ENCODE measurements around the gene SLC6A5.

The SLC6A5 gene

DNA sequence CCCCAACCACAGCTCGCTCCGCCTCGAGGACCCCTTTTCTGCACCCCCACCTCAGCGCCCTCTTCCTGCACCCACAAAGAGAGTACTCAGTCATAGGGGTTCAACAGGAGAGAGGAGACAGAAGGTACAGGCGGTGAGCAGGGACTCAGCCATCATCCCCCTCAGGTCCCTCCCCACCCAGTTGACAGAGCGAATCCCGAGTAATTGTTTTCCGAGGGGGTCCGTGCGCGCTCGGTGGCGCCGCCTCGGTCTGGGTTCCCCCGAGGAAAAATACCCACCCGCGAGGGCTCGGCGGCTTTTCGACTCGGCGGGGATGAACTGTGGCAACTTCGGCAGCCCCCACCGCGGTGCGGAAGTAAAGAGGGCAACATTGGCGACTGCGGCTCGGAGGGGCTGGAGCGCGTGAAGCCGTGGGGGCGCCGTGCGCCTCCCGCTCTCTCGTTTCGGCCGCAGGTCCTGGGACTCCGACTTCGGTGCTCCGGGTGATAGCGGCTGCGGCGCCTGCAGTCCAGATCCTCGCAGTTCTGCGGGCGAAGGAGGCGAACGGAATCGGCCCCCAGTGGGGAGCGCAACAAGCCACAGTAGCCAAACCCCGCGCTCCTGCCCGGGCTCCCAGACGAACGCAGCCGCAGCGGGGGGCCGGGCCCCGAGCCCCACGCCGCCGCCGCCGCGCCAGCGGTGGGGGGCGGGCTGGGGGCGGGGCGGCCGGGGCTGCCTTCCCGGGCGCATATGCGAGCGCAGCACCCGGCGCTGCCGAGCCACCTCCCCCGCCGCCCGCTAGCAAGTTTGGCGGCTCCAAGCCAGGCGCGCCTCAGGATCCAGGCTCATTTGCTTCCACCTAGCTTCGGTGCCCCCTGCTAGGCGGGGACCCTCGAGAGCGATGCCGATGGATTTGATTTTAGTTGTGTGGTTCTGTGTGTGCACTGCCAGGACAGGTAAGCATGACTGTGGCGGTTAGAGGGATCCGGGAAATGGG lies 69.7 kb downstream of the SLC6A5 start, which contains the start of gene NELL1:
Gene NELL1 (plus strand): TSS at position 743 of the 976 bp plus-strand sequence.
- Histone ChIP-seq H3K27me3 (ENCODE audit: insufficient read depth, low read length) (no peaks in the 10 kb centered on the region), H3K79me2 (ENCODE audit: insufficient read depth, low read length) (no peaks in the 10 kb centered on the region), H3K4me2 (ENCODE audit: low read length) (no peak within 1 kb of the TSS), H3K4me1 (ENCODE audit: insufficient read depth, low read length, severe bottlenecking) (no peaks in the 10 kb centered on the region), H3F3A (ENCODE audit: insufficient read depth, low read length) (no peaks in the 10 kb centered on the region), H3K9ac (ENCODE audit: low read length) (no peak within 1 kb of the TSS), H3K9me2 (ENCODE audit: low read depth, low read length) (no peaks in the 10 kb centered on the region), H2AFZ (ENCODE audit: low read length) (no peak within 1 kb of the TSS), H3K27ac (ENCODE audit: low read depth, low read length, poor library complexity, severe bottlenecking) (no peak within 1 kb of the TSS), H3K36me3 (ENCODE audit: insufficient read depth, low read length) (no peaks in the 10 kb centered on the region), H3K4me3 (ENCODE audit: low read depth, low read length, poor library complexity, severe bottlenecking) (no peak within 1 kb of the TSS), H3K9me3 (ENCODE audit: low read length) (no peaks in the 10 kb centered on the region), H4K20me1 (ENCODE audit: insufficient read depth, low read length) (no peaks in the 10 kb centered on the region)
- no peak for TF ChIP-seq EZH2 (IDR thresholded peaks at IDR 0.05; ENCODE audit: borderline replicate concordance, low read length)
- no peak for TF ChIP-seq CTCF (IDR thresholded peaks at IDR 0.05; ENCODE audit: low read length)

- no peaks in the 10 kb centered on the region for H3K27me3 ChIP-seq (ENCODE audit: insufficient read depth, low read length)
- no peak overlapping the region for H3K9ac ChIP-seq (ENCODE audit: low read length)
- H3F3A ChIP-seq (ENCODE audit: insufficient read depth, low read length): no peaks in the 10 kb centered on the region
- no peaks in the 10 kb centered on the region for H3K36me3 ChIP-seq (ENCODE audit: insufficient read depth, low read length)
- H3K9me2 ChIP-seq (ENCODE audit: low read depth, low read length): no peaks in the 10 kb centered on the region
- H3K4me1 ChIP-seq (ENCODE audit: insufficient read depth, low read length, severe bottlenecking): no peaks in the 10 kb centered on the region
- H4K20me1 ChIP-seq (ENCODE audit: insufficient read depth, low read length): no peaks in the 10 kb centered on the region
- H3K4me2 ChIP-seq (ENCODE audit: low read length): no peak overlapping the region
- TF ChIP-seq CTCF (IDR thresholded peaks at IDR 0.05; ENCODE audit: low read length): no peak
- TF ChIP-seq EZH2 (IDR thresholded peaks at IDR 0.05; ENCODE audit: borderline replicate concordance, low read length): no peak
- H3K9me3 ChIP-seq (ENCODE audit: low read length): no peaks in the 10 kb centered on the region
- no peaks in the 10 kb centered on the region for H3K79me2 ChIP-seq (ENCODE audit: insufficient read depth, low read length)
- H2AFZ ChIP-seq (ENCODE audit: low read length): no peak overlapping the region
- H3K27ac ChIP-seq (ENCODE audit: low read depth, low read length, poor library complexity, severe bottlenecking): no peak overlapping the region
- no peak overlapping the region for H3K4me3 ChIP-seq (ENCODE audit: low read depth, low read length, poor library complexity, severe bottlenecking)
Observed at GRCh38 chr11:20669820-20670684, 70.6 kb downstream of the SLC6A5 start.

GRCh38 chr11:20670932-20671403 lies 71.6 kb downstream of the SLC6A5 start:
- Histone ChIP-seq H3K79me2 (ENCODE audit: insufficient read depth, low read length) (no peaks in the 10 kb centered on the region), H3K9me2 (ENCODE audit: low read depth, low read length) (no peaks in the 10 kb centered on the region), H3K4me1 (ENCODE audit: insufficient read depth, low read length, severe bottlenecking) (no peaks in the 10 kb centered on the region), H2AFZ (ENCODE audit: low read length) (no peak overlapping the region), H3K4me2 (ENCODE audit: low read length) (no peak overlapping the region), H3K9ac (ENCODE audit: low read length) (no peak overlapping the region), H3K27me3 (ENCODE audit: insufficient read depth, low read length) (no peaks in the 10 kb centered on the region), H3K27ac (ENCODE audit: low read depth, low read length, poor library complexity, severe bottlenecking) (no peak overlapping the region), H3F3A (ENCODE audit: insufficient read depth, low read length) (no peaks in the 10 kb centered on the region), H4K20me1 (ENCODE audit: insufficient read depth, low read length) (no peaks in the 10 kb centered on the region), H3K36me3 (ENCODE audit: insufficient read depth, low read length) (no peaks in the 10 kb centered on the region), H3K4me3 (ENCODE audit: low read depth, low read length, poor library complexity, severe bottlenecking) (no peak overlapping the region), H3K9me3 (ENCODE audit: low read length) (no peaks in the 10 kb centered on the region)
- TF ChIP-seq CTCF (IDR thresholded peaks at IDR 0.05; ENCODE audit: low read length) (no peak), EZH2 (IDR thresholded peaks at IDR 0.05; ENCODE audit: borderline replicate concordance, low read length) (no peak)

All from OCI-LY1 (cell line).